GM21825 (cell line): ENCODE data around the gene AKAP12.
A peak's percentile ranks its signal among the peaks of the same experiment; 100 is the strongest.

Experiments used
- ATAC-seq: cut with Tn5 transposase; IDR thresholded peaks from one replicate; pipeline ENCODE4 v1.9.1; 2021; ENCODE audit warnings: mild to moderate bottlenecking, moderate library complexity; ENCODE audit not compliant: unreplicated experiment

AKAP12 gene

DNA sequence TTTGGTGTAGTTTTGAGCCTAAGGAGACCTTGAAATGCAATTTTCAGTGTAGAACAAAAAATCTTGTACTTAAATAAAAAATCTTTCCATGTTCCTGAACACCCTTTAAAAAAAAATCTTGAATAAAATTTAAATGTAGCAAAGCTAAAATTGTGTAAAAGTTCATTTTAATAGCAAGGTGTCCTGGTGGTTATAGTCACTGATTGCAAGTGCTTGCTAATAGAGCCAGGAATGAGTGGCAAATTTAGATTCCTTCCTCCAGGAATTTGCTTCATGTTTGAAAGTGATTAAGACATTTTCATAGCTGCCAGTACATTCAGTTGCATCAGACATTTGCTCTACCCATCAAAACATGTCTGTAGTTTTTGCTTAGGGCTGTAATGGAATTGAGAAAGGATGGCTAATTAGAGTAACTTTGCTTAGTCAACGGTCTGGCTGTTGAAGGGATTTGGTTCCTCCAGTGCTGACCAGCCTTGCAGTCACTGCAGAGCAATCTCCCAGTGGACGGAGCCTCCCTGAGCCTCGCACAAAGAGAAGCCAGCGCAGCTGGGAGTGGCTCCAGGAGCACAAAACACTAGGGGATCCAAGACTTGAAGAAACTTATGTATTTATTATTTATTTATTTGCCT, 36.5 kb downstream of the AKAP12 start:
- ATAC-seq = no peak

- no peak for ATAC-seq
Observed at GRCh38 chr6:151279891-151280290, 40.1 kb downstream of the AKAP12 start.

- ATAC-seq = no peak
Observed at GRCh38 chr6:151280859-151281258, 41.1 kb downstream of the AKAP12 start.

DNA sequence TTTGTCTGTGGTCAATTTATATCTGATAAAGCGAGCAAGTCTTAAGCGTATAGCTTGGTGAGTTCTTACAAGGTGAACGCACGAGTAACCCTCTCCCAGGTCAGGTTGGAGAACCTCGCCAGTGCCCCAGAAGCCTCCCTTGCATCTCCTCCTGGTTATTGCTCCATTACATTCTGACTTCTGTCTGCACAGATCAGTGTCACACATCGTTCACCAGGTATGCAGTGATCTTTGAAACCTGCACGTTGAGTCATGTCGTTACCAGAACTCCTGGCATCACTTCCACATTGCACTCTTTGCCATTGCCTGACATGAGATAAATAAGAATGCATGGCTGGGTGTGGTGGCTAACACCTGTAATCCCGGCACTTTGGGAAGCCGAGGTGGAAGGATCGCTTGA, 44.2 kb downstream of the AKAP12 start:
- peak; percentile 56 for ATAC-seq

DNA sequence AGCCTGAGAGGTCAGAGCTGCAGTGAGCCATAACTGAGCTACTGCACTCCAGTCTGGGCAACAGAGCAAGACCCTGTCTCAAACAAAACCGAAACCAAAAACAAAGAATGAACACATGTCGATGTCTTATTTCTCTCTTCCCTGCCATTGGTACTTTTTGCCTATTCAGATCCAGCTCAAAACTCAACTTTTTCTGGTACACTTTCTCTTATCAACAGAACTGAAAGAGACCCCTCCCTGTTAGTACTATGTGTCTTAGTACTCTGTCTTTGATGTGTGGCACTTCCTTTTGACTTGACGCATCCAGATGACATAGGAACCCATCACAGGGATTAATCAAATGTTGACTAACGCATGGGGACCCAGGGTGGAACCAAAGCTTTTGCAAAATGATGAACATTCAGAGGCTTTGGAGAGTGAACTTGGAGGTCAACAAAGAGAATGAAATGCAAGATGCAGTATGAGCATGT, 44.8 kb downstream of the AKAP12 start:
- ATAC-seq = no peak

DNA sequence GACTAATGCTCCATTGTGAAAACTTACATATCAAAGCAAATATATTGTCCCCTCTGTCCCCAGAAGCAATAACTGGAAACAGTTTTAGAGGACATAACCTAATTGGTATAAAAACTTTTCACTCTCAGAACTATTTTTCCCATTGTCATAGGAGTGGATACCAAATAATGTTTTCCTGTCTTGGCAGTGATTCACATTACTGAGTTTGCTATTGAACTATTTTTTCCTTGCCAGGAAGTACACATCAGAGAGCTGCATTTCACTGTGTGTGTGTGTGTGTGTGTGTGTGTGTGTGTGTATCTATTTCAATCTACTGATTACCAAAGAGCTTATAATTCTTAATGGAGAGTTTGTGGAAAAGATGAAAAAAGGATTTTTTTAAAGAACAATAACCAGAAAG, 45.4 kb downstream of the AKAP12 start:
- no peak for ATAC-seq

- ATAC-seq = no peak
Observed at GRCh38 chr6:151286214-151286613, 46.4 kb downstream of the AKAP12 start.

DNA sequence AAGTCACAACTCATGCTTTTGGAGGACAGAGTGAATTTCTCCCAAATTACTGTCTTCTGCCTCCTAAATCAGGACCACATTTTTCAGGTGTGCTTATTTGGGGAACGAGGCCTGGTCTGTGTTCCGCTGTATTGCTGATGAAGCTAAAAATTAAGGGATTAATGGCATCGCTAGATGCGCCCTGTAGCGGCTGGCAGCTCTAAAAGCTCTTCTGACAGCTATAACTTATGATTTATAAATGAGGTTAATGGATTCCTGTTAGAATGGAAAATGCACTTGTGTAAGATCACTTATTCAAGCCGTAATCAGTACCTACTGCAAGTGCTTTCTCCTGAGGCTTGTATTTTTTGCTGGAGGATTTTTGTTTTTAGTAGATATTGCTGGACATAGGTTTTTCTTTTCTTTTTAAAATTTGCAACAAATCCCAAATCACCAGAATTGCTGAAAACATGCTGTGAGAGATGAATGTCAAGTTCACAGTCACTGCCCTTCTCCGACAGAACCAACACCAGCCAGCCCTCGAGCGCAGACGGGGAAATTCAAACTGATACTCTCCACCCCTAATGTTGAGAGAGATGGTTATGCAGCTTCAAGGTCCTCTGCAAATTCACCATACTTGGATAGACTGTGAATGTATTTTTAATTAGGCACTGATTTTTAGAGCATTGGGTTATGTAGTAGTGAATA, 49.1 kb downstream of the AKAP12 start:
- no peak for ATAC-seq

- ATAC-seq = no peak
Observed at GRCh38 chr6:151289399-151290007, 49.7 kb downstream of the AKAP12 start.

- ATAC-seq = no peak
Observed at GRCh38 chr6:151290877-151291721, 51.3 kb downstream of the AKAP12 start.

DNA sequence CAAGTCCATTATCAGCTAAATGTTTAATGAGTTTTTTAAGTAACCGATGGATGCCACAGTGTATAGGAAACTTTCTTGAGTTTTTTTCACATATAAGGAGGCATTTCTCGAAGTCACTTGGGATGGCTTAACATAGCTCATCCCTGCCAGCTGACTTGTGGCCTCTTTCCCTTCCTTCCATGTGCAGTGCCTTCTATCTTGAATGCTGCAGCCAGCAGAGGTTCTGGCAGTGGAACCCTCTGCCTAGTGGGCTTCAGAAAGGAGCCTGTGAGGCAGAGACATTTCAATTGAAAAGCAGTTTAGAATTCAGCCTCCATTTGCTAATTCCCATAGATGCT, 51.9 kb downstream of the AKAP12 start:
- ATAC-seq = no peak

DNA sequence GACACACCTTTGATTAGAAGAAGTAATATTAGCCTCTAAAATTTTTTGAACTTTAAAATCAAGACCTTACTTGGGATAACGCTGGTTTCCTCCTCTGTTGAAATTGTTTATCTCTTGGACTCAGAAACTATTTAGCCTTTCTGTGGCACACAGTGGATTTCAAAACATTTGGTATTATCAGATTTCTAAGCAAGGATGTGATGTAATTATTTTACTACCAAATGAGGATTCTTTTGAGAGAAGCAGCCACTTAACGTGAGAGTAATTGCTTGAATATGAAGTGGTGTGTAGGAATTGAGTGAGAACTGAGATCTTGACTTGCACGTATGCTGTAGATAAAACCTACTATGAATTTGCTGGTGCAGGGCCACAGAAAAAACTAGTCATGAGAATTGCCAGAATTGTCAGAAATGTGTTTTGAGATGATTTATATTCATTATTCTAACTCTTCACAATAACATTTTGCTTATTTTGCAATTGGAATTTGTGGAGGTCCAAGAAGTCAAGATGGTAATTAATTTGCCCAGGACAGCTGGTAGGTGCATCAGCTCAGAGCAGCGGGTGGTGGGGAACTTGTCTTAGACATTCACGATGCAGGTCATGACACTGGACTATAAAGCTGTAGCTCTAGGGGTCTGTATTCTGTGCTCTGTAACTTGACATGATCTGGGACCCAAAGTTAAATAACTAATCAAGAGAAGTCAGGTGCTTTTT, 53.4 kb downstream of the AKAP12 start:
- no peak for ATAC-seq

DNA sequence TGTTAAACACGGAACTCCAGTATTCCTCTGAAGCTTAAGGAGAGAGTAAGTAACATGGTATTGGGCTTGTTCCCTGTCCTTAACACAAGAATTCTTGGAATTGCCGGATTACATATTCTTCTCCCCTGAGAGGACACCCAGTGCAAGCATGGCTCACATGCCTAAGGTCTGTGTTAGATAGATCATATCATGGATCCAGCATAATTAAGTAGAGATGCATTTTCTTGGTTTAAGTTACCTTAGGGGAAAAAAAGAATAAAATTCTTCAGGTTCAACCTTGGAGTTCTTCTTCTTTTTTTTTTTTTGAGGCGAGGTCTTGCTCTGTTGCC, 53.9 kb downstream of the AKAP12 start:
- no peak for ATAC-seq

GRCh38 chr6:151294561-151295101, 54.9 kb downstream of the AKAP12 start:
- no peak for ATAC-seq

DNA sequence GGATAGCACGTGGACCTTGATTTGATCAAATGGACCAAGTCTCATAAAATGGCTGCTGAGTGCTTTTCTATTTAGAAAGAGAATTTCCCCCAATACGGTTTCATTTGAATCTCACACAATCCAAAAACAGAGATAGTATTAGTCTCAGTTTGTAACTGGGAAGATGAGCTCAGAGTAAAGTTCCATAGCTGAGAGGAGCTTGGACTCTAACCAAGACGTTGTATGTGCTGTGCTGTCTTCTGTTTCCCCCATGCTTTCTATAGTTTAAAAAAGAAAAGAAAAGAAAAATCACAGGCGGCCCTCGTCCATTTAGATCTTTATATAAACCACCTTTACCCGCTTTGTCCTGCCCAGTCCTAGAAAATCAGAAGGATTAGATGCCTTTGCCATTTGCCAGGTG, 58.1 kb downstream of the AKAP12 start:
- no peak for ATAC-seq

DNA sequence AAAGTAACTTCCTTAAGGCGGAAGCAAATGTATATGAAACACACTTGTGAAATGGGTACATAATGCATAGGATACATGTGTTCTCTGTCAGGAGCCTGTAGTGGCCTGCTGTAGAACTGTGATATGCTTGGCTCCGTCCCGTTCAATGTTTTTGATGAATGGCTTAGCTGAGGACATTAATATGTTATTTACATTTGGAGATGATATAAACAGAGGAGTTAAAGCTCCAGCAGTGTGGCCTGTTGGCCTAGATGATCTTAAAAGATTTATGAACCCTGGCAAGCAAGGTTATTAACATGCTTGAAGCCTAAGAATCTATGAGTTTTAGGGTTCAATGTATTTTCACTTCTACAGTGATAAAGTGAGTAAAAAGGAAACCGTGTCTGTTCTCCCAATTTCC, 59.2 kb downstream of the AKAP12 start:
- ATAC-seq = no peak

GRCh38 chr6:151300267-151300991, 60.7 kb downstream of the AKAP12 start:
- no peak for ATAC-seq

- ATAC-seq = no peak
Observed at GRCh38 chr6:151301547-151301946, 61.8 kb downstream of the AKAP12 start.

- no peak for ATAC-seq
Observed at GRCh38 chr6:151303231-151303630, 63.5 kb downstream of the AKAP12 start.

GRCh38 chr6:151306269-151306783, 66.6 kb downstream of the AKAP12 start:
- ATAC-seq = no peak
